Lower leg skin (tissue), 3 donors: Measurements from ENCODE around the gene CLEC3B.

Experiments used
- CTCF ChIP-seq, 3 donors: fragments of 450-650 bp; IDR thresholded peaks; one replicate each; pipeline ENCODE4 v1.5.1; 2016; ENCODE audit warnings: antibody characterized with exemption in 3 of 3, mild to moderate bottlenecking in 3 of 3, moderate library complexity in 2 of 3
- POLR2A ChIP-seq, 2 donors: fragments of 450-650 bp; IDR thresholded peaks; one replicate each; pipeline ENCODE4 v1.6.1; 2016 to 2017; ENCODE audit warnings: antibody characterized with exemption in 2 of 2, mild to moderate bottlenecking in 1 of 2, moderate library complexity in 1 of 2

- TF ChIP-seq CTCF (IDR thresholded peaks at IDR 0.05) (no peak), POLR2A (IDR thresholded peaks at IDR 0.05) (no peak)
Measured at GRCh38 chr3:45084361-45084760, 58.3 kb downstream of the CLEC3B start.
